Measurements from ENCODE around the gene SIT1. TPM values are rescaled to one million over a fixed set of nuclear protein-coding genes. Genes with fewer than 3 reads are reported as not detected.

Gene SIT1
- polyA plus RNA-seq, 2 of the 4 experiments (the other 2 are of a cell fraction) = not detected

GRCh38 chr9:35684921-35685320 is 34.2 kb upstream of the SIT1 start:
- ChIA-PET POLR2A (no interaction called here), CTCF (interaction anchor here (0.7 to 18.3 kb wide), 7 partner anchors 12 to 204 kb away, joined by 3 to 498 read pairs (median 12); partner anchors contain the start of genes ARHGEF39, CA9, CCDC107 and RMRP)
- TF ChIP-seq ZFP36 (IDR thresholded peaks at IDR 0.05; ENCODE audit: borderline replicate concordance, partially characterized antibody) (no peak), RARB (CRISPR knock-in tag; IDR thresholded peaks at IDR 0.05) (no peak), CTCF (IDR thresholded peaks at IDR 0.05) (no peak), JUN (IDR thresholded peaks at IDR 0.05) (no peak), RFX5 (IDR thresholded peaks at IDR 0.05) (no peak), SREBF2 (IDR thresholded peaks at IDR 0.05) (no peak), CHD4 (IDR thresholded peaks at IDR 0.05; ENCODE audit: borderline replicate concordance) (no peak), REST (IDR thresholded peaks at IDR 0.05) (no peak), HEYL (CRISPR knock-in tag; IDR thresholded peaks at IDR 0.05) (no peak), HOXA7 (CRISPR knock-in tag; IDR thresholded peaks at IDR 0.05) (no peak), HOXB13 (CRISPR knock-in tag; IDR thresholded peaks at IDR 0.05; ENCODE audit: low read depth) (no peak), ESRRA (IDR thresholded peaks at IDR 0.05; ENCODE audit: borderline replicate concordance, low read length) (no peak)
- TF ChIP-seq, protein P1, sequence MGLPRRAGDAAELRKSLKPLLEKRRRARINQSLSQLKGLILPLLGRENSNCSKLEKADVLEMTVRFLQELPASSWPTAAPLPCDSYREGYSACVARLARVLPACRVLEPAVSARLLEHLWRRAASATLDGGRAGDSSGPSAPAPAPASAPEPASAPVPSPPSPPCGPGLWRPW (IDR thresholded peaks at IDR 0.05) = no peak
- no peak overlapping the region for H3K4me2 ChIP-seq
- WGBS (ENCODE audit: missing lambda C conversion rate) = 97% methylated on average over 10 of the region's 10 CpGs
- no peaks in the 10 kb centered on the region for H3K9me3 ChIP-seq
- H3K4me3 ChIP-seq = no peak overlapping the region
- H3K4me1 ChIP-seq = peaks cover 47% of the 10 kb centered on the region
- ATAC-seq (no peak), FAIRE-seq (no peak), DNase-seq (ENCODE audit: low read depth in 1 of 2, low spot score in 1 of 2) (no peak)
- H3K27ac ChIP-seq = no peak overlapping the region

DNA sequence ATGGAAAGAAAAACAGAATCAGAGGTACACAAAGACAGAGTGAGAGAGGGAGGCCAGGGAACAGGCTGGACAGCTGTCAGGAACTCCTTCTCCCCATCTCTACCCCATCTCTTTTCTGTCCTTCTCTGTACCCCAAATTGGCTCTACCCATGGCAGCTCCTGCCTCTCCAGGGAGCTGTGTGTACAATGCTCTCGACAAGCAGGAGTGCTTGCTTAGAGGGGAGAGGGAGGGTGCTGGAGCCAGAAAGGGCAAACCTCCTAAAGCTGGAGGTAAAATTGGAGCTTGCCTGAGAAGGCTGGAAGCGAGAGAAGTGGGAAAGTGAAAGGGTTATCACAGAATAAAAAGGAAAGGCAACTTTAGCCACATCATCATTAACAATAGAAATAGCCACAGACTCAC is 32.6 kb upstream of the SIT1 start:
- FAIRE-seq (no peak), DNase-seq (ENCODE audit: low read depth in 1 of 2, low spot score in 1 of 2) (no peak), ATAC-seq (no peak)
- H3K4me3 ChIP-seq = no peak overlapping the region
- H3K4me2 ChIP-seq = no peak overlapping the region
- H3K27ac ChIP-seq = no peak overlapping the region; a peak in 1 of 6 replicates
- H3K9me3 ChIP-seq = no peaks in the 10 kb centered on the region
- ChIA-PET POLR2A (interaction anchor here (0.7 to 1.1 kb wide), 2 partner anchors 13 to 19 kb away, joined by 3 read pairs; no protein-coding TSS in a partner anchor), CTCF (interaction anchor here (1.4 to 18.3 kb wide), 5 partner anchors 13 to 199 kb away, joined by 3 to 498 read pairs (median 20); partner anchors contain the start of genes ARHGEF39, CA9, CCDC107 and RMRP)
- peaks cover 43% of the 10 kb centered on the region for H3K4me1 ChIP-seq
- WGBS (ENCODE audit: missing lambda C conversion rate) = 88% methylated on average over 2 of the region's 2 CpGs
- TF ChIP-seq, protein P2, sequence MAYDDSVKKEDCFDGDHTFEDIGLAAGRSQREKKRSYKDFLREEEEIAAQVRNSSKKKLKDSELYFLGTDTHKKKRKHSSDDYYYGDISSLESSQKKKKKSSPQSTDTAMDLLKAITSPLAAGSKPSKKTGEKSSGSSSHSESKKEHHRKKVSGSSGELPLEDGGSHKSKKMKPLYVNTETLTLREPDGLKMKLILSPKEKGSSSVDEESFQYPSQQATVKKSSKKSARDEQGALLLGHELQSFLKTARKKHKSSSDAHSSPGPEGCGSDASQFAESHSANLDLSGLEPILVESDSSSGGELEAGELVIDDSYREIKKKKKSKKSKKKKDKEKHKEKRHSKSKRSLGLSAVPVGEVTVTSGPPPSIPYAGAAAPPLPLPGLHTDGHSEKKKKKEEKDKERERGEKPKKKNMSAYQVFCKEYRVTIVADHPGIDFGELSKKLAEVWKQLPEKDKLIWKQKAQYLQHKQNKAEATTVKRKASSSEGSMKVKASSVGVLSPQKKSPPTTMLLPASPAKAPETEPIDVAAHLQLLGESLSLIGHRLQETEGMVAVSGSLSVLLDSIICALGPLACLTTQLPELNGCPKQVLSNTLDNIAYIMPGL (CRISPR knock-in tag; IDR thresholded peaks at IDR 0.05; ENCODE audit: borderline replicate concordance) = no peak
- no peak for TF ChIP-seq TP53 (CRISPR knock-in tag; IDR thresholded peaks at IDR 0.05)
- no peak for TF ChIP-seq E2F6 (IDR thresholded peaks at IDR 0.05; ENCODE audit: borderline replicate concordance, low read depth)
- TF ChIP-seq NFE2L2 (conservative IDR thresholded peaks at IDR 0.05; ENCODE audit: low read length) = no peak
- no peak for TF ChIP-seq KDM1A (IDR thresholded peaks at IDR 0.05; ENCODE audit: low read depth)
- TF ChIP-seq REST (IDR thresholded peaks at IDR 0.05) = no peak
- TF ChIP-seq, protein P3, sequence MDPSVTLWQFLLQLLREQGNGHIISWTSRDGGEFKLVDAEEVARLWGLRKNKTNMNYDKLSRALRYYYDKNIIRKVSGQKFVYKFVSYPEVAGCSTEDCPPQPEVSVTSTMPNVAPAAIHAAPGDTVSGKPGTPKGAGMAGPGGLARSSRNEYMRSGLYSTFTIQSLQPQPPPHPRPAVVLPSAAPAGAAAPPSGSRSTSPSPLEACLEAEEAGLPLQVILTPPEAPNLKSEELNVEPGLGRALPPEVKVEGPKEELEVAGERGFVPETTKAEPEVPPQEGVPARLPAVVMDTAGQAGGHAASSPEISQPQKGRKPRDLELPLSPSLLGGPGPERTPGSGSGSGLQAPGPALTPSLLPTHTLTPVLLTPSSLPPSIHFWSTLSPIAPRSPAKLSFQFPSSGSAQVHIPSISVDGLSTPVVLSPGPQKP (IDR thresholded peaks at IDR 0.05; ENCODE audit: low read depth, low read length) = no peak
- TF ChIP-seq FOSB (CRISPR knock-in tag; IDR thresholded peaks at IDR 0.05) = no peak
- TF ChIP-seq EP300 (IDR thresholded peaks at IDR 0.05) = no peak
- TF ChIP-seq, protein P4, sequence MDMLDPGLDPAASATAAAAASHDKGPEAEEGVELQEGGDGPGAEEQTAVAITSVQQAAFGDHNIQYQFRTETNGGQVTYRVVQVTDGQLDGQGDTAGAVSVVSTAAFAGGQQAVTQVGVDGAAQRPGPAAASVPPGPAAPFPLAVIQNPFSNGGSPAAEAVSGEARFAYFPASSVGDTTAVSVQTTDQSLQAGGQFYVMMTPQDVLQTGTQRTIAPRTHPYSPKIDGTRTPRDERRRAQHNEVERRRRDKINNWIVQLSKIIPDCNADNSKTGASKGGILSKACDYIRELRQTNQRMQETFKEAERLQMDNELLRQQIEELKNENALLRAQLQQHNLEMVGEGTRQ (IDR thresholded peaks at IDR 0.05) = no peak
